ENCODE results near the gene ZNF783. TPM values are rescaled to one million over a fixed set of nuclear protein-coding genes. Genes with fewer than 3 reads are reported as not detected.
A peak's percentile ranks its signal among the peaks of the same experiment; 100 is the strongest.

ZNF783 gene
- total RNA-seq, 2 donors from 2014 or later = 29.0 to 31.4 TPM

GRCh38 chr7:149289856-149290255 is 27.9 kb downstream of the ZNF783 start:
- Mint-ChIP-seq H3K4me3 (no peak overlapping the region), H3K4me1 (peaks cover 28% of the 10 kb centered on the region), H3K27ac (no peak overlapping the region), H3K27me3 (no peaks in the 10 kb centered on the region), H3K36me3 (ENCODE audit: low read depth) (no peaks in the 10 kb centered on the region)
- no peaks in the 10 kb centered on the region for H3K9me3 ChIP-seq (ENCODE audit: control insufficient read depth, low read length, poor library complexity, severe bottlenecking)
- no peak for DNase-seq
- ATAC-seq = no peak

- DNase-seq = no peak
- H3K9me3 ChIP-seq (ENCODE audit: control insufficient read depth, low read length, poor library complexity, severe bottlenecking) = no peaks in the 10 kb centered on the region
- Mint-ChIP-seq H3K4me1 (peaks cover 17% of the 10 kb centered on the region), H3K27me3 (no peaks in the 10 kb centered on the region), H3K4me3 (no peak overlapping the region), H3K36me3 (ENCODE audit: low read depth) (no peaks in the 10 kb centered on the region), H3K27ac (no peak overlapping the region)
- no peak for ATAC-seq
Observed at GRCh38 chr7:149291036-149291780, 29.2 kb downstream of the ZNF783 start.

- no peak for ATAC-seq
- H3K4me1 Mint-ChIP-seq = peaks cover 12% of the 10 kb centered on the region
- DNase-seq = no peak
- no peak overlapping the region for H3K27ac Mint-ChIP-seq
- no peaks in the 10 kb centered on the region for H3K9me3 ChIP-seq (ENCODE audit: control insufficient read depth, low read length, poor library complexity, severe bottlenecking)
- H3K36me3 Mint-ChIP-seq (ENCODE audit: low read depth) = no peaks in the 10 kb centered on the region
- H3K27me3 Mint-ChIP-seq = no peaks in the 10 kb centered on the region
- H3K4me3 Mint-ChIP-seq = no peak overlapping the region
Observed at GRCh38 chr7:149291781-149292461, 29.9 kb downstream of the ZNF783 start.

GRCh38 chr7:149292462-149292823 is 30.4 kb downstream of the ZNF783 start:
- H3K27ac Mint-ChIP-seq = no peak overlapping the region
- H3K4me3 Mint-ChIP-seq = no peak overlapping the region
- ATAC-seq = no peak
- H3K36me3 Mint-ChIP-seq (ENCODE audit: low read depth) = no peaks in the 10 kb centered on the region
- peaks cover 9% of the 10 kb centered on the region for H3K4me1 Mint-ChIP-seq
- DNase-seq = no peak
- no peaks in the 10 kb centered on the region for H3K9me3 ChIP-seq (ENCODE audit: control insufficient read depth, low read length, poor library complexity, severe bottlenecking)
- no peaks in the 10 kb centered on the region for H3K27me3 Mint-ChIP-seq

GRCh38 chr7:149293338-149293737 is 31.3 kb downstream of the ZNF783 start:
- no peaks in the 10 kb centered on the region for H3K9me3 ChIP-seq (ENCODE audit: control insufficient read depth, low read length, poor library complexity, severe bottlenecking)
- H3K27me3 Mint-ChIP-seq = no peaks in the 10 kb centered on the region
- H3K4me3 Mint-ChIP-seq = no peak overlapping the region
- DNase-seq (no peak), ATAC-seq (no peak)
- no peak overlapping the region for H3K27ac Mint-ChIP-seq
- H3K4me1 Mint-ChIP-seq = peaks cover 5% of the 10 kb centered on the region
- no peaks in the 10 kb centered on the region for H3K36me3 Mint-ChIP-seq (ENCODE audit: low read depth)

- ATAC-seq (no peak), DNase-seq (no peak)
- no peak overlapping the region for H3K4me3 Mint-ChIP-seq
- H3K9me3 ChIP-seq (ENCODE audit: control insufficient read depth, low read length, poor library complexity, severe bottlenecking) = no peaks in the 10 kb centered on the region
- H3K27me3 Mint-ChIP-seq = no peaks in the 10 kb centered on the region
- H3K4me1 Mint-ChIP-seq = peaks cover 5% of the 10 kb centered on the region
- H3K27ac Mint-ChIP-seq = no peak overlapping the region
- no peaks in the 10 kb centered on the region for H3K36me3 Mint-ChIP-seq (ENCODE audit: low read depth)
Observed at GRCh38 chr7:149293946-149294633, 32.1 kb downstream of the ZNF783 start.

- no peaks in the 10 kb centered on the region for H3K9me3 ChIP-seq (ENCODE audit: control insufficient read depth, low read length, poor library complexity, severe bottlenecking)
- Mint-ChIP-seq H3K27ac (no peak overlapping the region), H3K27me3 (no peaks in the 10 kb centered on the region), H3K36me3 (ENCODE audit: low read depth) (no peaks in the 10 kb centered on the region), H3K4me1 (peaks cover 5% of the 10 kb centered on the region), H3K4me3 (no peak overlapping the region)
- ATAC-seq (no peak), DNase-seq (no peak)
Observed at GRCh38 chr7:149294634-149295480, 32.9 kb downstream of the ZNF783 start.

- no peak for DNase-seq
- Mint-ChIP-seq H3K36me3 (ENCODE audit: low read depth) (no peaks in the 10 kb centered on the region), H3K4me3 (no peak overlapping the region), H3K27ac (no peak overlapping the region), H3K4me1 (peaks cover 5% of the 10 kb centered on the region), H3K27me3 (no peaks in the 10 kb centered on the region)
- no peak for ATAC-seq
- no peaks in the 10 kb centered on the region for H3K9me3 ChIP-seq (ENCODE audit: control insufficient read depth, low read length, poor library complexity, severe bottlenecking)
Observed at GRCh38 chr7:149295481-149295850, 33.5 kb downstream of the ZNF783 start.

GRCh38 chr7:149296368-149296767 is 34.4 kb downstream of the ZNF783 start:
- no peak for DNase-seq
- ATAC-seq = no peak
- H3K27ac Mint-ChIP-seq = no peak overlapping the region

GRCh38 chr7:149297034-149297755 is 35.2 kb downstream of the ZNF783 start:
- DNase-seq (no peak), ATAC-seq (no peak)
- no peak overlapping the region for H3K4me3 Mint-ChIP-seq
- H3K27me3 Mint-ChIP-seq = no peaks in the 10 kb centered on the region
- H3K27ac Mint-ChIP-seq = peak overlapping the region; percentile 62
- no peaks in the 10 kb centered on the region for H3K36me3 Mint-ChIP-seq (ENCODE audit: low read depth)
- H3K4me1 Mint-ChIP-seq = peaks cover 5% of the 10 kb centered on the region
- no peaks in the 10 kb centered on the region for H3K9me3 ChIP-seq (ENCODE audit: control insufficient read depth, low read length, poor library complexity, severe bottlenecking)

More at GRCh38 chr7:149296368-149296767, 34.4 kb downstream of the ZNF783 start:
- no peaks in the 10 kb centered on the region for H3K9me3 ChIP-seq (ENCODE audit: control insufficient read depth, low read length, poor library complexity, severe bottlenecking)
- Mint-ChIP-seq H3K36me3 (ENCODE audit: low read depth) (no peaks in the 10 kb centered on the region), H3K4me1 (peaks cover 5% of the 10 kb centered on the region), H3K27me3 (no peaks in the 10 kb centered on the region), H3K4me3 (no peak overlapping the region)

GRCh38 chr7:149300620-149301285 is 38.8 kb downstream of the ZNF783 start:
- peaks cover 6% of the 10 kb centered on the region for H3K27me3 Mint-ChIP-seq
- no peaks in the 10 kb centered on the region for H3K9me3 ChIP-seq (ENCODE audit: control insufficient read depth, low read length, poor library complexity, severe bottlenecking)
- ATAC-seq = no peak
- no peak overlapping the region for H3K4me3 Mint-ChIP-seq
- H3K36me3 Mint-ChIP-seq (ENCODE audit: low read depth) = no peaks in the 10 kb centered on the region
- H3K27ac Mint-ChIP-seq = no peak overlapping the region
- H3K4me1 Mint-ChIP-seq = peaks cover 3% of the 10 kb centered on the region
- DNase-seq = no peak

- DNase-seq (no peak), ATAC-seq (no peak)
- no peak overlapping the region for H3K27ac Mint-ChIP-seq
- H3K9me3 ChIP-seq (ENCODE audit: control insufficient read depth, low read length, poor library complexity, severe bottlenecking) = no peaks in the 10 kb centered on the region
- H3K27me3 Mint-ChIP-seq = peaks cover 12% of the 10 kb centered on the region
- no peaks in the 10 kb centered on the region for H3K36me3 Mint-ChIP-seq (ENCODE audit: low read depth)
- no peak overlapping the region for H3K4me3 Mint-ChIP-seq
- no peaks in the 10 kb centered on the region for H3K4me1 Mint-ChIP-seq
Observed at GRCh38 chr7:149302222-149302621, 40.2 kb downstream of the ZNF783 start.

All from T-helper 17 cell (primary cell).